GM18868 (cell line): Measurements from ENCODE around the gene CUEDC1.
"Not testable (repeated sequence)": the region's sequence is repeated elsewhere in the genome, so short reads cannot be mapped to it uniquely, and the experiment has no call there.

Experiments used
- ATAC-seq: cut with Tn5 transposase; IDR thresholded peaks from one replicate; pipeline ENCODE4 v1.9.1; 2021; ENCODE audit warnings: mild to moderate bottlenecking, moderate library complexity; ENCODE audit not compliant: unreplicated experiment

CUEDC1 gene

GRCh38 chr17:57846056-57846945, 108.9 kb downstream of the CUEDC1 start:
- ATAC-seq: not testable (repeated sequence)

DNA sequence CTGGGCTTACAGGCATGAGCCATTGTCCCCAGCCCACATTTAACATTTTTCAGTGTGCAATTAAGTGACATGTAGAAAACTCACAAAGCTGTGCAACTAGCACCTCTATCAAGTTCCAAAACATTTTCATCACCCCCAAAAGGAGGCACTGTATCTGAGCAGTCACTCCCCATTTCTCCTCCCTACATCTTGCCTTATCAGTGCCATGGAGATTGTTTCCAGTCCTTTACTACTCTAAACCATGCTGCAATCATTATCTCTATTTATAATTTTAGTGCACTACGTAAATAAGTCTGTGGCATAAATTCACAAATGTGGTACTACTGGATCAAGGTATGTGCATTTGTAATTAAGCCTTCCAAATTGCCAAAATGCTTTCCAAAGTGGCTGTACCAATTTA, 112.9 kb downstream of the CUEDC1 start:
- ATAC-seq: no peak

- no peak for ATAC-seq
These were observed 115.7 kb downstream of the CUEDC1 start for GRCh38 chr17:57839571-57839923.

DNA sequence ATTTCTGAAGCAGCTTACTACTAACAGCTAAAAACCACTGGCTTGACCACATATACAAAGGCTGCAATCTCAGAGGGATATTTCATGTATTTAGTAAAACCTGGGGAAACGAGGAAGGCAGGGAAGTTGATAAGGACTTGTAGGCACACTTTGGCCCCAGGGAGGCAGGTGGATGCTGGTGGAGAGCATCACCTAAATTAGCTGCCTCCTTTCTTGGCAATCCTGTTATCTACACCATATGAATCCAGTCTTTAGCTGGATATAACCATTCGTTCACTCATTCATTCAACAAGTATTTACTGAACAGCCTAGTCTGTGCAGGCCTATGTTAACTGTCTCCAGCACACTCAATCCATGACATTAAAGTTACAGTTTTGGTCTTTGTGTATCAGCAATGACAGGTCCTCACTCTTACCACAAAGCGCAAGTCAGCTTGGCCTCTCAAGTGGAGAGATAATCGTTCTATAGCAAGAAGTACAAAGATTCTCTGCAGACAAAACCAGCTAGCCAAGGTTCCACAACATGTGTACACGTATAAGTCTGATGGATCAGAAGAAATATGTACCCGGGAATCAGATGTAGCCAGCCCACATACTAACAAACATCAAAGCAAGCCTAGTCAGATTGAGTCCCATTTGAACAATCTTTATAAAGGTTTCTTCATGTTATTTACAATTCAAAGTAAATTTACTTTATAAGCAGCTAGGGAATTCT, 116.2 kb downstream of the CUEDC1 start:
- ATAC-seq: no peak

DNA sequence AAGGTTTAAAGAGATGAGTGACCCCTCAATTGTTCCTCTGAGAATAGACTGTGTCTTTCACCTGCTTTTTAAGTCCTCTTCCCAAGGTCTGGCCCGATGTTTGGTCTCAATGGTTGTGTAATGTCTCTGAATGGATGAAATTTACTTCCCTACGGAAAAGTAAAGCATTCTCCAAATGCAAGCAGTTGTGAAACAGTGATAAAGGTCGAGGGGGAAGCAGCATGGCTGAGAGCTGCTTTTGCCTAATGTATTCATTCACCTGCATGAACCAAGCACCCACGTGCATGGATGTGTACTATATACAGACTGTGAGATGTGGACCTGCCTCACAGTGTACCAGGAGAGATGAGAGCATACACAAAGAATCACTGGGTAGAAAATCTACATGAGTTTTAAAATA, 116.8 kb downstream of the CUEDC1 start:
- no peak for ATAC-seq

GRCh38 chr17:57835333-57835900, 119.8 kb downstream of the CUEDC1 start:
- ATAC-seq: no peak

DNA sequence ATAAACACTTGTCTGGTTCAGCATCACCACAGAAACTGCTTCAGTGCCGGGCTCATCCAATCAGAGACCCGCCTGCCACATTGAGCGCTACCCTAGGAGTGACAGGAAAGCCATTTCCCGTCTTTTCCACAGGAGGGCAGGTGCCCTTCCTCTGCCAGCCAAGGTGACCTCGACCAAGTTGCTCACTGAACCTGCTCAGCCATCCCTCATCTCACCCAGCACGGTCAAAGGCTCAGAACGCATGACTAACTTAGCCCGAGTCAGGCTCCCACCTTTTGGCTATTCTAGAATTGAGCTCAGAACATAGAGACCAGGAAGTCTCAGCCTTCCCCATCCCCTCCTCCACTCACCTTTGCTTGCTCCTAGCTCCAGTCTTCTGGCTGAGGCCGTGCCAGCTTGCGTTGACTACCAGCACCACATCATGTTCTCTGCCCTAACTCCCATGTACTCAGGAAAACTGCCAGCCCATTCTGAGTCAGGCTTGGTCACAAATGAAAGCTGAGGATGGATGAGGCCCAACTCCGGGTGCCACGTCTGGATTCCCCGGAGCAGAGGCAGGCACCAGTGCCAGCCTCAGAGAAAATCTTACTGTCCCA, 121.0 kb downstream of the CUEDC1 start:
- ATAC-seq: no peak

GRCh38 chr17:57833179-57833939, 121.9 kb downstream of the CUEDC1 start:
- ATAC-seq: peak; percentile 63

- no peak for ATAC-seq
These were observed 122.7 kb downstream of the CUEDC1 start for GRCh38 chr17:57832314-57833178.

DNA sequence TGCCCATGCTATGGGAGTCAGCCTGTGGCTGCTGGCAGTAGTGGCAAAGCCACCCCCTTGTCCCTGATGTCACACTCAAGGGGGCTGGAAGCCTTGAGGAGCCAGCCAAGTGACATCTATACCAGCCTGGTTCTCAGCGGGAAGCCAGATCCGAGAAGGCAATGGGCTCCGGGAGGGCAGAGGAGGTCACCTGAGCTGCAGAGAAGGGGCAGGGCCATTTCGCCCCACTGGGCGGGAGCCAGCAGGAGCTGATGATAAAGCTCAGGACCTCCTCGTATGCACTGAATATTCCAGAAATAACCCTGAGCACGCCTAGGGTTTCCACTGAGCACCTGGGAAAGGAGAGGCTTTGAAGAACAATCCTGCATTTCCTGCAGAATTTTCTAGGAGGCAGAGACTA, 124.3 kb downstream of the CUEDC1 start:
- no peak for ATAC-seq

GRCh38 chr17:57823469-57824401, 131.5 kb downstream of the CUEDC1 start:
- ATAC-seq: no peak

DNA sequence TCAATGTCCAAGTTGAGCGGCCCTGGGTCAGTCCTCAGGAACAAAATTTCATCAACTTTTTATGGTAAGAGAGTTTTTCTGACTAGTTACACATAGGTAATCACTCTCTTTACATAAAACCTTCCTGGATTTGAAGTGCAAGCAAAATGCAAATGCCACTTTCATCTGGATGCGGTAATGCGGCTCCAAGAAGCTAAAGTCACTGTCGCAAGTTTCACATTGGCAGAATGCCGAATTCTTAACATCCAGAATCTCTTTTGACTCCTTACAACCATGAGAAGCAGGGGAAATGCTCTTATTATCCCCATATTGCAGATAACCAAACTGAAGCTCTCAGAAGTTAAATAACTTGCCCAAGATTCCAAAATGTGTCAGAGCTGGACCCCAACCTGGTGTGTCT, 135.3 kb downstream of the CUEDC1 start:
- ATAC-seq: no peak

DNA sequence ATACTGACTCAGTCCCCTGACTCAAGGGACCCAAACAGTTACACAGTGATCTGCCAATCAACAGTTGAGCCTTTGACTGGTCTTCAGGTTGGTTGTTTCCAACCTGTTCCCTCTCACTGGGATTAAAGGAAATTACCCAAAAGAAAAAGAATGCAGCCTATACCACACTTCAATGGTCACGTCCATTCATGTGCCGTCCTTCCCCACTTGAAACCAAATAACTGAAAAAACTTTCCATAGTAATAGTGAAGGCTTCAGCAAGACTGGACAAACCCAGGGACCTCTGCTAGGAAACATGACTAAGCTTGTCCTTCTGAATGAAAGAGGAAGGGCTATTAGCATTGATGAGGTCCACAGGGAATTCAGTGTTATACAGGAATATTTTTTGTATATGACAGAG, 135.9 kb downstream of the CUEDC1 start:
- no peak for ATAC-seq

DNA sequence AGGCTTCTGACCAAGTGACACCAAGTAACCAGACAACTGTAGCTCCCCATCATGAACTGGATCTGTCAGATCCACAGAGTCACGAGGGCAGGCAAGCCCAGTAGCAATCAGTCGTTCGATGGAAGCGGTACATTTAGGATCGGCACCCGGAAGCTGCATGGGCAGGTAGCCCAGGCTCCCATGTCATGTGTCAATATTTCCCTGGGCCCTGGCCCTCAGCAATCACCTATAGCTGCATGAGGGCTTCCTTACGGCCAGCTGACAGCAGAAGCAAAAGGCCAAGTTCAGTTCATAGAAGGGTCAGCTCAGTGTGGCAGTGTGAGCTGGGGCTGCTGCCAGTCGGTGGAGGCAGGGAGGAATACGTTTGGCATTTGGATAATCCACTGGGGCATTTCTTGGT, 137.1 kb downstream of the CUEDC1 start:
- ATAC-seq: no peak

DNA sequence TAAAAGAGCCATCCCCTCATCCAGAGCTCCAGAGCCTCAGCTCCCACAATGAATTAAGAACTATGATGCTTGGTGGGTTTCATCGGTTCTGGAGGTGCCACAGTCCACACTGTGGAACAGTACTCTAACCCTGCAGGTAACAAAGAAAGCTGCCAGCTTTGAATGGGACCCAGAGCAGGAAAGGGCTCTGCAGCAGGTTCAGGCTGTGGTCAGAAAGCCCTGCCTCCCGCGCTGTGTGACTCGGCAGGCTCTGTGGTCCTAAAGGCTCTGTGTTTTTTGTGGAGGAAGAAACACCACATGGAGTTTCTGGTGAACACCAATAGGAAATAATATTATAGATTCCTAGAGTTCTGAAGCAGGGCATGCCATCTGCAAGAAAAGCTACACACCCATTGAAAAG, 137.9 kb downstream of the CUEDC1 start:
- no peak for ATAC-seq

GRCh38 chr17:57814421-57814820, 140.8 kb downstream of the CUEDC1 start:
- ATAC-seq: no peak

DNA sequence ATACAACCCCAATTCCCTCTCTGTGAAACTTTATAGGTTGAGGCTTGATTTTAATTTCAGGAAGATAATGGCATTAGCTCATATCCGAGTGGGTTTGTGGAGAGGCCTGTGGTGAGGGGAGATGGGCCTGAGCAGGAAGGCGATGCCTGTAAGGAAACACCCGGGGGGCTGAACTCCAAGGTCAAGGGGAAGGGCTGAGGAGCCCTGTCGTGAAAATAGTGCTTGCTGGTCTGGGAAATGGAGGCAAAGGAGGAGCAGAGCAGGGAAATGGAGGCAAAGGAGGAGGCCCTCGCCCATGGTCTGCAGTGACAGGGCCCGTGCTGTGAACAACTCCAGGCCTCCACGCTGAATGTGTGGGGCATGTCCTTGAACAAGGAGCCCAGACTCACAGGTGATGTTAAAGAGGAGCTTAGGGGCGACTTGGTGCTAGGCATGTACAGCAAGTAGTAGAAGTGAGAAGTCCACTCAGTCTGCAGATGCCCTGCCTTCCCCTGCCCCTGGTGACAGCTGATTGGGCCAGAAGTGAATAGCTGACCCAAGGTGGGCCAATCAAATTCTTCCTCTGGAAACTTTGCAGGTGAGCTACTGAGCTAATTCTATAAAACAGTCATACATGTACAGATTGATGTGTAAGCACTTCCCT, 143.5 kb downstream of the CUEDC1 start:
- no peak for ATAC-seq
